GM23338 (cell line): ENCODE results near the gene RFX4. TPM values are rescaled to one million over a fixed set of nuclear protein-coding genes. Genes with fewer than 3 reads are reported as not detected.

Experiments used
- ATAC-seq: fragments of 200-7000 bp; cut with Tn5 transposase; 3 replicates; pipeline ENCODE4 v1.9.1; 2020
- DNase-seq: peaks from one replicate; pipeline ENCODE4 v3.0.0-alpha.2; 2015; ENCODE audit warnings: low spot score
- H2AFZ ChIP-seq: fragments of 200-600 bp; sonication (generic); 2 replicates; pipeline ENCODE4 v1.8.0; 2016; ENCODE audit warnings: antibody characterized with exemption, mild to moderate bottlenecking, moderate library complexity
- H3F3A ChIP-seq: fragments of 200-600 bp; sonication (generic); replicated peaks from 2 replicates; pipeline ENCODE4 v1.8.0; 2017; ENCODE audit warnings: antibody characterized with exemption, mixed run types, low read depth
- H3K27ac ChIP-seq: fragments of 200-600 bp; sonication (generic); 2 replicates; pipeline ENCODE4 v1.6.1; 2016; ENCODE audit warnings: low read depth
- H3K27me3 ChIP-seq: fragments of 200-600 bp; sonication (generic); 2 replicates; pipeline ENCODE4 v1.8.0; 2016; ENCODE audit warnings: mild to moderate bottlenecking, mixed run types, moderate library complexity; ENCODE audit not compliant: insufficient read depth
- H3K36me3 ChIP-seq: fragments of 200-600 bp; sonication (generic); 2 replicates; pipeline ENCODE4 v1.8.0; 2016; ENCODE audit warnings: mild to moderate bottlenecking; ENCODE audit not compliant: insufficient read depth
- H3K4me1 ChIP-seq: fragments of 200-600 bp; sonication (generic); 2 replicates; pipeline ENCODE4 v1.8.0; 2016; ENCODE audit warnings: mild to moderate bottlenecking, moderate library complexity; ENCODE audit not compliant: insufficient read depth
- H3K4me2 ChIP-seq: fragments of 200-600 bp; sonication (generic); 2 replicates; pipeline ENCODE4 v1.7.1; 2017; ENCODE audit warnings: mixed run types
- H3K4me3 ChIP-seq: fragments of 200-600 bp; sonication (generic); 2 replicates; pipeline ENCODE4 v1.6.1; 2016; ENCODE audit warnings: mixed run types
- H3K79me2 ChIP-seq: fragments of 200-600 bp; sonication (generic); replicated peaks from 2 replicates; pipeline ENCODE4 v1.8.0; 2017; ENCODE audit warnings: mild to moderate bottlenecking; ENCODE audit not compliant: insufficient read depth
- H3K9me2 ChIP-seq: fragments of 200-600 bp; sonication (generic); 2 replicates; pipeline ENCODE4 v1.8.0; 2017; ENCODE audit not compliant: insufficient read depth
- H4K20me1 ChIP-seq: fragments of 200-600 bp; sonication (generic); replicated peaks from 2 replicates; pipeline ENCODE4 v1.8.0; 2017; ENCODE audit warnings: mild to moderate bottlenecking; ENCODE audit not compliant: insufficient read depth
- H3K27ac Mint-ChIP-seq: 2 replicates; pipeline ENCODE4 v1.8.0; 2020; ENCODE audit warnings: inconsistent platforms, mild to moderate bottlenecking, moderate library complexity, mixed read lengths
- H3K27me3 Mint-ChIP-seq: 3 replicates; pipeline ENCODE4 v1.8.0; 2022; ENCODE audit warnings: low read depth, mild to moderate bottlenecking, moderate library complexity, mixed read lengths, inconsistent platforms; ENCODE audit not compliant: insufficient read depth, poor library complexity
- H3K36me3 Mint-ChIP-seq: 3 replicates; pipeline ENCODE4 v1.8.0; 2021; ENCODE audit warnings: low read depth, mild to moderate bottlenecking, inconsistent platforms, moderate library complexity, mixed read lengths
- H3K4me1 Mint-ChIP-seq: 3 replicates; pipeline ENCODE4 v1.8.0; 2020; ENCODE audit warnings: mild to moderate bottlenecking, inconsistent platforms, mixed read lengths
- H3K4me3 Mint-ChIP-seq: 3 replicates; pipeline ENCODE4 v1.8.0; 2021; ENCODE audit warnings: moderate library complexity, mild to moderate bottlenecking, inconsistent platforms, mixed read lengths
- H3K9me3 Mint-ChIP-seq: 3 replicates; pipeline ENCODE4 v1.8.0; 2020; ENCODE audit warnings: moderate library complexity, mild to moderate bottlenecking, inconsistent platforms, mixed read lengths
- CREB1 ChIP-seq: fragments of 250-450 bp; sonication (Bioruptor Pico); IDR thresholded peaks from 2 replicates; pipeline ENCODE4 v1.5.0; 2020; ENCODE audit warnings: low read depth, mild to moderate bottlenecking, moderate library complexity
- CTCF ChIP-seq, 2 experiments: fragments of 200-600 bp in 1 of 2; sonication (generic) in 1 of 2; conservative IDR thresholded peaks; 2 replicates each; pipeline versions ENCODE4 v1.5.1 to v1.6.1; 2016 to 2017; ENCODE audit warnings: antibody characterized with exemption in 2 of 2, low read depth in 2 of 2, mild to moderate bottlenecking in 2 of 2, moderate library complexity in 1 of 2
- ETS1 ChIP-seq: IDR thresholded peaks from 2 replicates; pipeline ENCODE4 v1.6.1; 2016; ENCODE audit warnings: antibody characterized with exemption
- EZH2 ChIP-seq: fragments of 200-600 bp; sonication (generic); IDR thresholded peaks from one replicate; pipeline ENCODE4 v1.8.0; 2017; ENCODE audit warnings: antibody characterized with exemption, mild to moderate bottlenecking, low read depth; ENCODE audit not compliant: unreplicated experiment
- EZH2phosphoT487 ChIP-seq: fragments of 200-600 bp; sonication (generic); IDR thresholded peaks from one replicate; pipeline ENCODE4 v1.8.1; 2018; ENCODE audit warnings: antibody characterized with exemption; ENCODE audit not compliant: unreplicated experiment
- JUNB ChIP-seq: IDR thresholded peaks from one replicate; pipeline ENCODE4 v1.6.1; 2016; ENCODE audit warnings: antibody characterized with exemption; ENCODE audit not compliant: unreplicated experiment
- NANOG ChIP-seq: IDR thresholded peaks from 2 replicates; pipeline ENCODE4 v1.6.1; 2016; ENCODE audit warnings: antibody characterized with exemption, borderline replicate concordance
- POLR2AphosphoS5 ChIP-seq: IDR thresholded peaks from 2 replicates; pipeline ENCODE4 v1.6.1; 2016; ENCODE audit warnings: antibody characterized with exemption, low read depth
- REST ChIP-seq: IDR thresholded peaks from one replicate; pipeline ENCODE4 v1.6.1; 2018; ENCODE audit warnings: antibody characterized with exemption; ENCODE audit not compliant: unreplicated experiment
- STAT1 ChIP-seq: IDR thresholded peaks from one replicate; pipeline ENCODE4 v1.6.1; 2016; ENCODE audit warnings: antibody characterized with exemption; ENCODE audit not compliant: unreplicated experiment
- ZNF114 ChIP-seq: fragments of 250-450 bp; sonication (Bioruptor Pico); IDR thresholded peaks from 2 replicates; pipeline ENCODE4 v1.5.0; 2020; ENCODE audit warnings: mild to moderate bottlenecking, moderate library complexity
- ZNF331 ChIP-seq: fragments of 250-450 bp; sonication (Bioruptor Pico); IDR thresholded peaks from 2 replicates; pipeline ENCODE4 v1.5.0; 2020; ENCODE audit warnings: low read depth, mild to moderate bottlenecking, moderate library complexity
- ZNF462 ChIP-seq: fragments of 250-450 bp; sonication (Bioruptor Pico); IDR thresholded peaks from 2 replicates; pipeline ENCODE4 v1.5.0; 2020; ENCODE audit warnings: mild to moderate bottlenecking, moderate library complexity
- polyA plus RNA-seq: library from polyadenylated mRNA; unstranded; fragments of >200 nt; fragmentation: Nextera tagmentation; extraction: Ambion mirVana; gene quantifications from 2 replicates; pipeline ENCODE4 v1.2.1, GENCODE V29; 2016
- total RNA-seq: library from RNA; depleted of rRNA; stranded (reverse); fragments of >200 nt; shearing (Covaris generic); gene quantifications from 2 replicates; pipeline ENCODE4 v1.2.3, GENCODE V29; 2014

Gene RFX4
- total and polyA plus RNA-seq, 2 experiments from 2014 or later: 0.23 TPM; not detected in 1

- Histone ChIP-seq H3F3A (no peaks in the 10 kb centered on the region), H3K4me2 (no peak overlapping the region), H3K27ac (no peak overlapping the region), H4K20me1 (peaks cover 8% of the 10 kb centered on the region; the same call in 1 of the 2 replicates), H3K4me1 (peaks cover 11% of the 10 kb centered on the region; the same call in 1 of the 2 replicates), H3K4me3 (no peak overlapping the region), H3K79me2 (no peaks in the 10 kb centered on the region), H3K9me2 (no peaks in the 10 kb centered on the region), H3K36me3 (no peaks in the 10 kb centered on the region), H3K27me3 (peaks cover 81% of the 10 kb centered on the region), H2AFZ (no peak overlapping the region)
- Mint-ChIP-seq H3K4me1 (peaks cover 11% of the 10 kb centered on the region), H3K27me3 (peaks cover 49% of the 10 kb centered on the region), H3K4me3 (no peak overlapping the region), H3K27ac (no peak overlapping the region), H3K36me3 (no peaks in the 10 kb centered on the region; the same call in 2 of the 3 replicates), H3K9me3 (no peaks in the 10 kb centered on the region; the same call in 2 of the 3 replicates)
- DNase-seq (no peak), ATAC-seq (no peak)
- TF ChIP-seq JUNB: no peak
- no peak for TF ChIP-seq STAT1
- TF ChIP-seq EZH2phosphoT487: no peak
- no peak for TF ChIP-seq CREB1 (CRISPR knock-in tag)
- TF ChIP-seq ZNF331: no peak
- TF ChIP-seq ZNF114 (CRISPR knock-in tag): no peak
- no peak for TF ChIP-seq REST
- TF ChIP-seq CTCF (conservative IDR thresholded peaks at IDR 0.05; ENCODE audit: low read depth in 2 of 2): no peak
- TF ChIP-seq POLR2AphosphoS5: no peak
- no peak for TF ChIP-seq EZH2
- no peak for TF ChIP-seq NANOG
- no peak for TF ChIP-seq ZNF462 (CRISPR knock-in tag)
- TF ChIP-seq ETS1: no peak
Observed at GRCh38 chr12:106576848-106577247, 6.0 kb upstream of the RFX4 start.
